GM18520 (cell line): ENCODE results near the gene S100A14.

Experiments used
- ATAC-seq: cut with Tn5 transposase; IDR thresholded peaks from one replicate; pipeline ENCODE4 v1.9.1; 2021; ENCODE audit not compliant: unreplicated experiment

Gene S100A14

GRCh38 chr1:153616917-153617311 is 789 bp upstream of the S100A14 start:
- no peak for ATAC-seq

DNA sequence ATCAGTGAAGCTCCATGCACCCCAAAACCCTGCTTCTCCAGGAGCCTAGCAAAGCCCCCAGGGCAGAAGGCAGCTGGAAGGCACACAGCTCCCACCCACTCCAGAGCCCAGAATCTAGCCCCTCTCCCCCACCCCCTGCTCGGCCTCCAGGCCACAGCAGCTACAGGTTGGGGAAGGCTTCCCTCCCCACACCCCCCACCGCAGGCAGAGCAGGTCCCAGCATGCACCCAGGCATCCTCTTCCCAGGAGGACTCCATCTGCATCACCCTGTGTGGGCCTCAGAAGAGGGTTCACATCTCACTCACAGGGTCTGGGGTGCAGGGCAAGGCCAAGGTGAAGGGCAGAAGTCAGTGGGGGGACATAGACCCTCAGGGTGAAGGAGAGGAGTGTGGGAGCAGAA is 719 bp downstream of the S100A14 start:
- ATAC-seq, result no peak

DNA sequence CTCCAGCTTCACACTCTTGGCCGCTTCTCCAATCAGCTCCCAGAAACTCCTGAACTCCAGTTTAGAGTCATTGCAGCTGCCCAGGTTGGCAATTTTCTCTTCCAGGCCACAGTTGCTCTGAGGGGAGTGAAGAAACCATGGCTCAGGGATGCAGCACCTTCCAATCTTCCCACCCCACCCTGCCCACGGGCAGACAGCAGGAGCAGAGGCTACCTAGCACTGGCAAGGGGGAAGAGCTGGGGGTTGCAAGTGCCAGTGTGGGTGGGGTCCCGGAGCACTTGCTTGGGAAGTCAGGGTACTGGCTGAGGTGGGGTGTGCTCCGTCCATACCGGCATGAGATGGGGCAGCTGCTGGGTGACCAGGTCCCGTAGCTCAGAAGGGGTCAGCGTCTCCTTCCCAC is 1.2 kb downstream of the S100A14 start:
- no peak for ATAC-seq

DNA sequence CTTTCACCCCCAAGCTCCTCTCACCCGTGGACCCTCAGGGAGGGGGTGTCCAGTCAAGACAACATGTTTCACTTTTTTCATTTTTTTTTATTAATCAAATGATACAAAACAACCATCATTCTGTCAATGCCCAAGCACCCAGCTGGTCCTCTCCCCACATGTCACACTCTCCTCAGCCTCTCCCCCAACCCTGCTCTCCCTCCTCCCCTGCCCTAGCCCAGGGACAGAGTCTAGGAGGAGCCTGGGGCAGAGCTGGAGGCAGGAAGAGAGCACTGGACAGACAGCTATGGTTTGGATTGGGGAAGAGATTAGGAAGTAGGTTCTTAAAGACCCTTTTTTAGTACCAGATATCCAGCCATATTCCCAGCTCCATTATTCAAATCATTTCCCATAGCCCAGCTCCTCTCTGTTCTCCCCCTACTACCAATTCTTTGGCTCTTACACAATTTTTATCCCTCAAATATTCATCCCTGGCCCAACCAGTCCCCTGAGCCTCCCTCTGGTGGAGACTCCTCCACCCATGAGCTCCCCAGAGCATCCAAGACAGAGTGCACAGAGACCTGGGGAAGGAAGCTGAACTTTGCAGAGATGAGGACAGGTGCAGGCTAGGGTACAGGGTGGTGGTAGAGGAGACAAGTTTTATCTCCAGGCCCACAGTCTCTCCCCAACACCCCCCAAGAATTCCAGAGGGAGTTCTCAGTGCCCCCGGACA is 1.8 kb downstream of the S100A14 start:
- no peak for ATAC-seq

DNA sequence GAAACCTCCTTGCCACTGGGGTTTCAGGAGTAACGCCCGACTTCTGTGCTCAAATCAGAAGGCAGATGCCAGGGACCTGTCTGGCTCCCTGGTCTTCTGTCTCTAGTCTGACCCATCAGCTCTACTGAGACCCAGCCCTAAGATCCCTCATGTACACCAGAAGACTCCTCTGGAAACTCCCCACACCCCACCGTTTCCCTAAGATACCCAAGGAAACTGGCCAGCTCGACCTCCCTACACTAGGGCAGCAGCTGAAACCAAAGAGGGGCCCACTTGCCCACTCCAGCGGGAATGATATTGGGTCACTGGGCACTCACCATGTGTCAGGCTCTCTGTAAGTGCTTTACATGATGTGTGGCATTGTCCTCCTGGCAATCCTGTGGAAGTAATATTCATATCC is 2.7 kb downstream of the S100A14 start:
- ATAC-seq, result no peak

DNA sequence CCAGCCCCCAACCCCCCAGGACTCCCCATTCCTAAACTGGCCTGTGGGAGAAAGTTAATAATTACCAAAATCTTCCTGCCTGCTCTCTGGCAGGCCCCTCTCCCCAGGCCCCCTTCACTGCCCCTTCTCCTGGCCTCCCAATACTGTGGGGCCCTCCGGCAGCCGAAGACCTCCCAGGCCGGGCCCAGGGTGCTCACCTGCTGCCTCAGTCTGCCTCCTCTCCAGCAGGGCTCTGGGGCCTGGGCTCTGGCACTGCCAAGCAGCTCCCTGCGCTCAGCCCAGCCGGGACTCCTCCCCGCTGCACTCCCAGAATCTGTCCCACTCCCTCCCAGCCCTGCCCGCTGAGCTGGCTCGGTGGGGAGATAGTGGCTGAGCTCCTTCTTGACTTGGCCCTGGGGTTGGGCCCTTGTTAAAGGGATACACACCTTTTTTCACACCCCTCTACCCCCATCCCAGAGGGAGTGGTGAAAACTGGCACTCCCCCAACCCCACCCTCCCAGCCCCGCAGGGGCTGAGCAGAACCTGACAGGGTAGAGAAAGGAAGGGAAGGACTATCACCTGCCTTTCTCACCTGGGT is 3.3 kb downstream of the S100A14 start, which contains the start of gene S100A16:
TSS of gene S100A16 (minus strand) at position 383 of the 577 bp plus-strand sequence. CDS start 4,986 bp downstream, outside the sequence.
- no peak for ATAC-seq

- no peak for ATAC-seq
Measured at GRCh38 chr1:153612111-153612754, 3.9 kb downstream of the S100A14 start.

GRCh38 chr1:153611356-153611755 is 4.8 kb downstream of the S100A14 start:
- ATAC-seq, result no peak

GRCh38 chr1:153610811-153611301 is 5.3 kb downstream of the S100A14 start:
- ATAC-seq, result no peak

DNA sequence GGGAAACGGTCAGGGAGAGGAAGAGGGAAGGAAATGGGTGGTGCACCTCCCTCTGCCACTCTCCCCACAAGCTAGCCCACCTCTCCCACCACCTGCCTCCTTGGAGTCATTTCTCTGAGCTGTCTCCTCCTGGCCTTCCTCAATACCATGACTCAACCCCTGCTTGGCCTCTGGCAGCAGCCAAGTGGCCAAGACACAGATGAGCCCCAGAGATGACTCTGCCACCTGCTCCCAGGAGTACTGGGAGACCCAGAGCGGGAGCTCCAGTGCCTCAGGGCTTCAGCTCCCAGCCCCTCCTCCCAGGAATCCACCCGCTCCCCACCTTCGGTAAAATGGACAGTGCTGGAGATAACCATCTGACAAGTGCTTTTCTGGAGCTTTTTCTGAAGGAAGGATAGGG is 5.8 kb downstream of the S100A14 start:
- no peak for ATAC-seq

- no peak for ATAC-seq
Measured at GRCh38 chr1:153609585-153609907, 6.6 kb downstream of the S100A14 start.

GRCh38 chr1:153608742-153609584 is 7.2 kb downstream of the S100A14 start:
- ATAC-seq, result no peak

GRCh38 chr1:153608089-153608682 is 7.9 kb downstream of the S100A14 start:
- ATAC-seq, result no peak

- ATAC-seq, result no peak
Measured at GRCh38 chr1:153607381-153607780, 8.7 kb downstream of the S100A14 start.

- ATAC-seq, result no peak
Measured at GRCh38 chr1:153606194-153606593, 9.9 kb downstream of the S100A14 start.

- no peak for ATAC-seq
Measured at GRCh38 chr1:153602749-153603148, 13.4 kb downstream of the S100A14 start.

DNA sequence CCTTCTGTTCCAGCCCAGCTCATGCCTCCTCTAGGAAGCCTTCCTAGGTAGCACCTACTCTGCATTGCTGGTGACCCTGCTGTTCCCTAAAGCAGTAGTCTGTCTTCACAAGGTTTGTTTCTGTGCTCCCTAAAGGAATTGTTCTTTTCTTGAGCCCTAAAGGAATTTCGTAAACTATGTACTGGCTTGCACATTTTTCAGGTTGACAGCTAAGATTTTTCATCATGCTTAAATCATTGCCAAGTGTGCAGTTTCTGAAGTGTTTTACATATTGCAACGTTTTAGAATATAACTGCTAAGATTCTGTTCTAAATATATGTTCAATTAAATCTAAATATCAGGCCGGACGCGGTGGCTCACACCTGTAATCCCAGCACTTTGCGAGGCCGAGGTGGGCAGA is 16.3 kb downstream of the S100A14 start:
- ATAC-seq, result no peak

GRCh38 chr1:153598309-153599172 is 17.6 kb downstream of the S100A14 start:
- ATAC-seq, result peak; percentile 85

- ATAC-seq, result no peak
Measured at GRCh38 chr1:153597206-153597605, 18.9 kb downstream of the S100A14 start.

DNA sequence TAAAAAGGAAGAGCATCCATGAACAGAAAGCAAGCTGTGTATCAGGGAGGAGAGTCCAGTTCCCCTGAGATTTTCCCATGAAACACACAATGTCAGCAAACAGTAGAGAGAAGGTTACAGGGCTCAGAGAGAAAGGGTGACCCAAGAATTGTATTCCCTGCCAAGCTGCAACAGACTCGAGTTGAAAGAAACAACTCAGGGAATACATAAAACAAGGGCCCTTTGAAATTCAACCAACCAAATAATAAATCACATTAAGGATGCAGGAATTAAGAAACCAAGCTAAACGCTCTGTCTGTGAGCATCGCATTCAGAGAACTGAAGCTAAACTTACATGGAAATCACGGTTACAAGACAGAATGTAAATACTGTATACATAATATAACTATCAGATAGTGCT is 23.4 kb downstream of the S100A14 start:
- ATAC-seq, result no peak
